Measurements from ENCODE around the gene ZNRD2. TPM values are rescaled to one million over a fixed set of nuclear protein-coding genes. Genes with fewer than 3 reads are reported as not detected.

ZNRD2 gene
- total and polyA plus RNA-seq, 2 donors from 2014 or later: 32.0 to 60.4 TPM

DNA sequence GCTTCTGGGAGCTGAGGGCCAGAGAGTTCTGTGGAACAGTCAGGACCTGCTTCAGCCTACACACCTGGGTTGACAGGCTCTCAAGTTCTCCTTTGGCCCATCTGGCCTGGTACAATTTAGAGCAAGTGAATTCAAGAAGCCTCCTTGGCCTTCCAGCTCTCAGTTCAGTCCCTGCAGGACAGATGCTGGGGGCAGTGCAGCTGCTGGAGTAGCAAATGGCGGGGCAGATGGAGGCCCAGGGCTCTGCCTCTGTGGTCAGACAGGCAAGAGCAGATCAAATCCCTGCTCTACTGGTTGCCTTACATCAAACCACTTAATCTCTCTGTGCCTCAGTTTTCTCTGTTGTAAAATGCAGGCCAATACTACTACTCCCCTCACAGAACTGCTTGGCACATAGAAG is 34.0 kb downstream of the ZNRD2 start:
- Histone ChIP-seq H3K4me1 (ENCODE audit: control insufficient read depth in 2 of 3, insufficient read depth in 2 of 3, low read depth in 1 of 3, low read length in 3 of 3) (peaks cover 0 to 11% (median 0%) of the 10 kb centered on the region in 3 donors), H3K27me3 (ENCODE audit: control insufficient read depth, insufficient read depth, low read length) (no peaks in the 10 kb centered on the region), H3K36me3 (ENCODE audit: control insufficient read depth in 2 of 3, insufficient read depth in 3 of 3, low read length in 3 of 3) (peaks cover 2 to 36% (median 25%) of the 10 kb centered on the region in 3 donors), H3K27ac (ENCODE audit: low read depth in 2 of 2, low read length in 2 of 2) (no peak overlapping the region), H3K9ac (ENCODE audit: low read length in 3 of 3) (no peak overlapping the region), H3K4me3 (ENCODE audit: low read length in 3 of 3) (no peak overlapping the region), H3K9me3 (ENCODE audit: control insufficient read depth in 2 of 3, insufficient read depth in 1 of 3, low read length in 3 of 3) (no peaks in the 10 kb centered on the region)
- TF ChIP-seq, protein P1, sequence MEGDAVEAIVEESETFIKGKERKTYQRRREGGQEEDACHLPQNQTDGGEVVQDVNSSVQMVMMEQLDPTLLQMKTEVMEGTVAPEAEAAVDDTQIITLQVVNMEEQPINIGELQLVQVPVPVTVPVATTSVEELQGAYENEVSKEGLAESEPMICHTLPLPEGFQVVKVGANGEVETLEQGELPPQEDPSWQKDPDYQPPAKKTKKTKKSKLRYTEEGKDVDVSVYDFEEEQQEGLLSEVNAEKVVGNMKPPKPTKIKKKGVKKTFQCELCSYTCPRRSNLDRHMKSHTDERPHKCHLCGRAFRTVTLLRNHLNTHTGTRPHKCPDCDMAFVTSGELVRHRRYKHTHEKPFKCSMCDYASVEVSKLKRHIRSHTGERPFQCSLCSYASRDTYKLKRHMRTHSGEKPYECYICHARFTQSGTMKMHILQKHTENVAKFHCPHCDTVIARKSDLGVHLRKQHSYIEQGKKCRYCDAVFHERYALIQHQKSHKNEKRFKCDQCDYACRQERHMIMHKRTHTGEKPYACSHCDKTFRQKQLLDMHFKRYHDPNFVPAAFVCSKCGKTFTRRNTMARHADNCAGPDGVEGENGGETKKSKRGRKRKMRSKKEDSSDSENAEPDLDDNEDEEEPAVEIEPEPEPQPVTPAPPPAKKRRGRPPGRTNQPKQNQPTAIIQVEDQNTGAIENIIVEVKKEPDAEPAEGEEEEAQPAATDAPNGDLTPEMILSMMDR (IDR thresholded peaks at IDR 0.05; ENCODE audit: borderline replicate concordance, extremely low read depth, insufficient read depth): no peak
- FAIRE-seq (no peak), DNase-seq (no peak)
- intact Hi-C loops (cut with DNase I): no loop called here

GRCh38 chr11:65606876-65607613 is 36.8 kb downstream of the ZNRD2 start:
- no peak for FAIRE-seq
- Histone ChIP-seq H3K9me3 (ENCODE audit: control insufficient read depth in 2 of 3, insufficient read depth in 1 of 3, low read length in 3 of 3) (no peaks in the 10 kb centered on the region), H3K36me3 (ENCODE audit: control insufficient read depth in 2 of 3, insufficient read depth in 3 of 3, low read length in 3 of 3) (peaks cover 2 to 36% (median 25%) of the 10 kb centered on the region in 3 donors), H3K27ac (ENCODE audit: low read depth in 2 of 2, low read length in 2 of 2) (peak overlapping the region; percentile 71 to 88), H3K27me3 (ENCODE audit: control insufficient read depth, insufficient read depth, low read length) (no peaks in the 10 kb centered on the region), H3K4me1 (ENCODE audit: control insufficient read depth in 2 of 3, insufficient read depth in 2 of 3, low read depth in 1 of 3, low read length in 3 of 3) (peaks cover 0 to 32% (median 0%) of the 10 kb centered on the region in 3 donors), H3K4me3 (ENCODE audit: low read length in 3 of 3) (peak overlapping the region in 1 of 3 donors; percentile 9), H3K9ac (ENCODE audit: low read length in 3 of 3) (no peak overlapping the region)
- peak; percentile 98 to 99 (median 99) for DNase-seq
- TF ChIP-seq, protein P1 (IDR thresholded peaks at IDR 0.05; ENCODE audit: borderline replicate concordance, extremely low read depth, insufficient read depth): no peak
- intact Hi-C loops (cut with DNase I): no loop called here

- H3K27ac ChIP-seq (ENCODE audit: low read depth in 2 of 2, low read length in 2 of 2): no peak overlapping the region
- no peak overlapping the region for H3K9ac ChIP-seq (ENCODE audit: low read length in 3 of 3)
- peaks cover 0 to 40% (median 0%) of the 10 kb centered on the region in 3 donors for H3K4me1 ChIP-seq (ENCODE audit: control insufficient read depth in 2 of 3, insufficient read depth in 2 of 3, low read depth in 1 of 3, low read length in 3 of 3)
- no peaks in the 10 kb centered on the region for H3K27me3 ChIP-seq (ENCODE audit: control insufficient read depth, insufficient read depth, low read length)
- TF ChIP-seq, protein P1 (IDR thresholded peaks at IDR 0.05; ENCODE audit: borderline replicate concordance, extremely low read depth, insufficient read depth): no peak
- FAIRE-seq (no peak), DNase-seq (peak in 1 of 5 donors; percentile 67)
- no peaks in the 10 kb centered on the region for H3K9me3 ChIP-seq (ENCODE audit: control insufficient read depth in 2 of 3, insufficient read depth in 1 of 3, low read length in 3 of 3)
- intact Hi-C loops (cut with DNase I): no loop called here
- peak overlapping the region in 1 of 3 donors; percentile 9 for H3K4me3 ChIP-seq (ENCODE audit: low read length in 3 of 3)
- H3K36me3 ChIP-seq (ENCODE audit: control insufficient read depth in 2 of 3, insufficient read depth in 3 of 3, low read length in 3 of 3): peaks cover 2 to 35% (median 25%) of the 10 kb centered on the region in 3 donors
Observed at GRCh38 chr11:65607614-65608426, 37.5 kb downstream of the ZNRD2 start.
